Breast epithelium (tissue), 4 donors: ENCODE data around the gene FAXDC2. TPM values are rescaled to one million over a fixed set of nuclear protein-coding genes. Genes with fewer than 3 reads are reported as not detected.

Source experiments
- DNase-seq, 2 donors: peaks; one replicate each; pipeline ENCODE4 v3.0.0-alpha.2; 2019; ENCODE audit warnings: low spot score in 2 of 2
- H3K27ac ChIP-seq, 2 donors: fragments of 200-600 bp; sonication (generic) in 1 of 2; one replicate each; pipeline ENCODE4 v1.5.1; 2016 to 2019; ENCODE audit warnings: mild to moderate bottlenecking in 1 of 2
- H3K27me3 ChIP-seq, 2 donors: fragments of 200-600 bp; sonication (generic) in 1 of 2; one replicate each; pipeline versions ENCODE4 v1.5.1 to v1.6.0; 2017 to 2019; ENCODE audit warnings: control low read depth in 1 of 2, mild to moderate bottlenecking in 1 of 2
- H3K36me3 ChIP-seq: fragments of 200-600 bp; one replicate; pipeline ENCODE4 v1.5.1; 2019
- H3K4me1 ChIP-seq, 2 donors: fragments of 200-600 bp; sonication (generic); one replicate each; pipeline ENCODE4 v1.5.1; 2016 to 2019; ENCODE audit warnings: control low read depth in 1 of 2
- H3K4me3 ChIP-seq, 3 donors: fragments of 200-600 bp; sonication (generic); 1 replicate in 2 of 3; 2 replicates in 1 of 3; pipeline ENCODE4 v1.5.1; 2016 to 2019; ENCODE audit warnings: mild to moderate bottlenecking in 3 of 3, moderate library complexity in 2 of 3
- H3K9me3 ChIP-seq, 2 donors: fragments of 200-600 bp; sonication (generic) in 1 of 2; one replicate each; pipeline ENCODE4 v1.5.1; 2016 to 2019; ENCODE audit warnings: control low read depth in 1 of 2
- CTCF ChIP-seq, 3 donors: fragments of 450-650 bp; IDR thresholded peaks; one replicate each; pipeline ENCODE4 v1.5.1; 2016 to 2017; ENCODE audit warnings: antibody characterized with exemption in 3 of 3, mild to moderate bottlenecking in 3 of 3, moderate library complexity in 3 of 3
- POLR2A ChIP-seq: fragments of 450-650 bp; IDR thresholded peaks from one replicate; pipeline ENCODE4 v1.6.1; 2016; ENCODE audit warnings: antibody characterized with exemption, mild to moderate bottlenecking, moderate library complexity
- POLR2AphosphoS5 ChIP-seq, 3 donors: sonication (generic); formaldehyde crosslinking; IDR thresholded peaks; one replicate each; pipeline ENCODE4 v1.6.1; 2017; ENCODE audit warnings: antibody characterized with exemption in 3 of 3
- intact Hi-C: fragments of 100-400 bp; cut with DNase I; formaldehyde crosslinking; loops from one replicate; pipeline ENCODE4 v1.15.1; 2023; ENCODE audit warnings: low total_unique reads
- total RNA-seq, 3 donors: library from RNA; depleted of rRNA; stranded (reverse); fragments of >200 nt; gene quantifications; one replicate each; pipeline ENCODE4 v1.1.0, GENCODE V29; 2016

Gene FAXDC2
- total RNA-seq, 3 donors from 2014 or later: 43.9 to 117 (median 52.5) TPM

GRCh38 chr5:154797762-154798161 lies 52.6 kb downstream of the FAXDC2 start:
- Histone ChIP-seq H3K36me3 (peaks cover 12% of the 10 kb centered on the region), H3K27ac (no peak overlapping the region), H3K27me3 (no peaks in the 10 kb centered on the region), H3K4me1 (no peaks in the 10 kb centered on the region), H3K9me3 (no peaks in the 10 kb centered on the region), H3K4me3 (no peak overlapping the region)
- intact Hi-C loops: no loop called here
- DNase-seq: no peak
- TF ChIP-seq CTCF (IDR thresholded peaks at IDR 0.05) (no peak), POLR2A (no peak), POLR2AphosphoS5 (IDR thresholded peaks at IDR 0.05) (no peak)

GRCh38 chr5:154795235-154795596 lies 55.2 kb downstream of the FAXDC2 start:
- Histone ChIP-seq H3K36me3 (no peaks in the 10 kb centered on the region), H3K4me3 (no peak overlapping the region), H3K27me3 (no peaks in the 10 kb centered on the region), H3K4me1 (no peaks in the 10 kb centered on the region), H3K27ac (peak overlapping the region in 1 of 2 donors; percentile 57), H3K9me3 (no peaks in the 10 kb centered on the region)
- DNase-seq: no peak
- TF ChIP-seq CTCF (IDR thresholded peaks at IDR 0.05) (no peak), POLR2A (no peak), POLR2AphosphoS5 (IDR thresholded peaks at IDR 0.05) (no peak)
- intact Hi-C loops: no loop called here

GRCh38 chr5:154794525-154795234 lies 55.7 kb downstream of the FAXDC2 start:
- intact Hi-C loops: no loop called here
- no peaks in the 10 kb centered on the region for H3K27me3 ChIP-seq
- H3K36me3 ChIP-seq: no peaks in the 10 kb centered on the region

DNA sequence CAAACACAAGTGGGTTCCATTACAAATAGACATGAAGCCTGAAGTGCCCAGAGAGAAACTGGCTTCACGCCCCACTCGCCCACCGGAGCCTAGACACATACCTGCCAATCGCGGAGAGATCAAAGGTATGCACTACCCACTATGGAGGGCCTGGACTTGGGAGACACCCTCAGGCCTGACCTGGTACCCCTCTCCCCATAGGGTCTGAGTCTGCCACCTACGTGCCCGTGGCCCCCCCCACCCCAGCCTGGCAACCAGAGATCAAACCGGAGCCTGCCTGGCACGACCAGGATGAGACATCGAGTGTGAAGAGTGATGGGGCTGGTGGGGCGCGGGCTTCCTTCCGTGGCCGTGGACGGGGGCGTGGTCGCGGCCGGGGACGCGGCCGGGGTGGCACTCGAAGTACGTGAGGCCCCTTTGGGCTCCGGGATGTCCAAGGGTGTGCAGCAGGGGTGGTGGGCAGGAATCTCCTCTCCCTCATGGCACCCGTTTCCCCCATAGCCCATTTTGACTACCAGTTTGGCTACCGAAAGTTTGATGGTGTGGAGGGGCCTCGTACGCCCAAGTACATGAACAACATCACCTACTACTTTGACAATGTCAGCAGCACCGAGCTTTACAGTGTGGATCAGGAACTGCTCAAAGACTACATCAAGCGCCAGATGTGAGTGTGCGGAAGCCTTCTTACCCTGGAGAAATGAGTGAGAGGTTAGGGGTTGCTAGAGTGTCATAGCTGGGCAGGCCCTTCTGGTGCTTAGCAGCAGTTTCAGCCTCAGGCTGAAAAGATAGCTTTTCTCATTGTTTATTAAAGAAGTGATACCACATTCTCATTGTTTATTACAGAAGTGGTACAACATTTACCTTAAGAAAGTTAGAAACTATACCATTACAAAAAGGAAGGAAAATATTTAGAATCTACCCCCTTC lies 56.5 kb downstream of the FAXDC2 start:
- Histone ChIP-seq H3K27me3 (no peaks in the 10 kb centered on the region), H3K4me1 (no peaks in the 10 kb centered on the region), H3K9me3 (no peaks in the 10 kb centered on the region), H3K27ac (peak overlapping the region in 1 of 2 donors; percentile 12), H3K36me3 (no peaks in the 10 kb centered on the region), H3K4me3 (no peak overlapping the region)
- intact Hi-C loops: no loop called here
- no peak for DNase-seq
- no peak for TF ChIP-seq CTCF (IDR thresholded peaks at IDR 0.05)
- no peak for TF ChIP-seq POLR2A
- TF ChIP-seq POLR2AphosphoS5 (IDR thresholded peaks at IDR 0.05): no peak

More at GRCh38 chr5:154794525-154795234, 55.7 kb downstream of the FAXDC2 start:
- H3K4me1 ChIP-seq: no peaks in the 10 kb centered on the region
- no peaks in the 10 kb centered on the region for H3K9me3 ChIP-seq
- no peak overlapping the region for H3K4me3 ChIP-seq
- DNase-seq: no peak
- TF ChIP-seq POLR2AphosphoS5 (IDR thresholded peaks at IDR 0.05) (no peak), POLR2A (no peak), CTCF (IDR thresholded peaks at IDR 0.05) (no peak)
- peak overlapping the region; percentile 21 to 57 for H3K27ac ChIP-seq

- intact Hi-C loops: no loop called here
- H3K36me3 ChIP-seq: no peaks in the 10 kb centered on the region
- DNase-seq: no peak
- H3K27ac ChIP-seq: no peak overlapping the region
- H3K9me3 ChIP-seq: no peaks in the 10 kb centered on the region
- no peaks in the 10 kb centered on the region for H3K27me3 ChIP-seq
- TF ChIP-seq POLR2A: no peak
- TF ChIP-seq CTCF (IDR thresholded peaks at IDR 0.05): no peak
- TF ChIP-seq POLR2AphosphoS5 (IDR thresholded peaks at IDR 0.05): no peak
- peaks cover 0 to 5% of the 10 kb centered on the region in 2 donors for H3K4me1 ChIP-seq
- H3K4me3 ChIP-seq: no peak overlapping the region
These were observed 58.9 kb downstream of the FAXDC2 start for GRCh38 chr5:154791535-154791934.
